ENCODE measurements around the gene WIPI1.
"Not testable (repeated sequence)": the region's sequence is repeated elsewhere in the genome, so short reads cannot be mapped to it uniquely, and the experiment has no call there.

- TF ChIP-seq CTCF (IDR thresholded peaks at IDR 0.05); POLR2AphosphoS5 (IDR thresholded peaks at IDR 0.05; ENCODE audit: insufficient read depth in 1 of 2, low read depth in 1 of 2): not testable (repeated sequence)
Measured at GRCh38 chr17:68407656-68408055, 49.6 kb downstream of the WIPI1 start.
